ENCODE results near the gene ACO2.
"Not testable (repeated sequence)": the region's sequence is repeated elsewhere in the genome, so short reads cannot be mapped to it uniquely, and the experiment has no call there.

The ACO2 gene

GRCh38 chr22:41468381-41469217, at the start of gene ACO2, which contains the start of gene PHF5A:
TSS of gene ACO2 (plus strand) at chr22:41469117. CDS start at chr22:41469147, 30 bp downstream.
TSS of gene PHF5A (minus strand) at chr22:41468692. CDS start at chr22:41468653, 39 bp downstream.
- Histone ChIP-seq H3K4me3 (peak within 1 kb of the TSS; percentile 95), H3K4me1 (peaks cover 40% of the 10 kb centered on the region)

GRCh38 chr22:41425660-41426365, 43.1 kb upstream of the ACO2 start:
- peaks cover 26% of the 10 kb centered on the region; the same call in 1 of the 2 replicates for H4K20me1 ChIP-seq
- H3K9ac ChIP-seq = no peak overlapping the region
- H3K4me3 ChIP-seq = no peak overlapping the region
- no peak for TF ChIP-seq Cebpa-rat (IDR thresholded peaks at IDR 0.05)
- no peak overlapping the region for H3K27ac ChIP-seq
- no peaks in the 10 kb centered on the region for H3K27me3 ChIP-seq
- peaks cover 12% of the 10 kb centered on the region for H3K4me1 ChIP-seq
- no peak overlapping the region for H3K4me2 ChIP-seq
- peaks cover 54% of the 10 kb centered on the region for H3K36me3 ChIP-seq
- no peaks in the 10 kb centered on the region for H3K9me3 ChIP-seq

More at GRCh38 chr22:41468381-41469217, at the start of gene ACO2, which contains the start of gene PHF5A:
- Histone ChIP-seq H3K27me3 (no peaks in the 10 kb centered on the region), H3K27ac (peak within 1 kb of the TSS; percentile 98), H3K9me3 (no peaks in the 10 kb centered on the region), H3K9ac (peak within 1 kb of the TSS; percentile 94), H4K20me1 (peaks cover 10% of the 10 kb centered on the region; the same call in 1 of the 2 replicates), H3K4me2 (peak within 1 kb of the TSS; percentile 97), H3K36me3 (peaks cover 75% of the 10 kb centered on the region)
- TF ChIP-seq Cebpa-rat (IDR thresholded peaks at IDR 0.05) = no peak

GRCh38 chr22:41429232-41429950, 39.5 kb upstream of the ACO2 start:
- H3K9ac ChIP-seq = no peak overlapping the region
- H3K27ac ChIP-seq = no peak overlapping the region
- TF ChIP-seq Cebpa-rat (IDR thresholded peaks at IDR 0.05) = no peak
- H3K4me3 ChIP-seq = no peak overlapping the region
- H4K20me1 ChIP-seq = peaks cover 60% of the 10 kb centered on the region
- H3K27me3 ChIP-seq = no peaks in the 10 kb centered on the region
- no peaks in the 10 kb centered on the region for H3K9me3 ChIP-seq
- no peak overlapping the region for H3K4me2 ChIP-seq
- H3K36me3 ChIP-seq = peaks cover 72% of the 10 kb centered on the region
- H3K4me1 ChIP-seq = no peaks in the 10 kb centered on the region

- no peak overlapping the region for H3K4me3 ChIP-seq
- no peaks in the 10 kb centered on the region for H3K4me1 ChIP-seq
- H3K27me3 ChIP-seq = no peaks in the 10 kb centered on the region
- H3K27ac ChIP-seq = no peak overlapping the region
- peaks cover 72% of the 10 kb centered on the region for H3K36me3 ChIP-seq
- H3K4me2 ChIP-seq = no peak overlapping the region
- H3K9me3 ChIP-seq = no peaks in the 10 kb centered on the region
- H3K9ac ChIP-seq = no peak overlapping the region
- peaks cover 66% of the 10 kb centered on the region for H4K20me1 ChIP-seq
- no peak for TF ChIP-seq Cebpa-rat (IDR thresholded peaks at IDR 0.05)
Observed at GRCh38 chr22:41429951-41430332, 39.0 kb upstream of the ACO2 start.

GRCh38 chr22:41431656-41432055, 37.3 kb upstream of the ACO2 start:
- no peak overlapping the region for H3K4me2 ChIP-seq
- no peak overlapping the region for H3K27ac ChIP-seq
- H3K9me3 ChIP-seq = no peaks in the 10 kb centered on the region
- H3K27me3 ChIP-seq = no peaks in the 10 kb centered on the region
- peaks cover 81% of the 10 kb centered on the region for H3K36me3 ChIP-seq
- no peak overlapping the region for H3K9ac ChIP-seq
- peaks cover 80% of the 10 kb centered on the region for H4K20me1 ChIP-seq
- no peaks in the 10 kb centered on the region for H3K4me1 ChIP-seq
- no peak for TF ChIP-seq Cebpa-rat (IDR thresholded peaks at IDR 0.05)
- H3K4me3 ChIP-seq = no peak overlapping the region

- H3K36me3 ChIP-seq = peaks cover 86% of the 10 kb centered on the region
Observed at GRCh38 chr22:41433480-41433879, 35.4 kb upstream of the ACO2 start.

GRCh38 chr22:41434361-41435003, 34.4 kb upstream of the ACO2 start:
- H3K9ac ChIP-seq, H3K4me3 ChIP-seq, H3K4me2 ChIP-seq, H3K27ac ChIP-seq, H3K9me3 ChIP-seq, H3K27me3 ChIP-seq: not testable (repeated sequence)
- H3K4me1 ChIP-seq = peaks cover 15% of the 10 kb centered on the region
- H4K20me1 ChIP-seq = peaks cover 98% of the 10 kb centered on the region
- H3K36me3 ChIP-seq = peaks cover 89% of the 10 kb centered on the region

More at GRCh38 chr22:41433480-41433879, 35.4 kb upstream of the ACO2 start:
- not testable (repeated sequence) for H3K4me3 ChIP-seq, H3K27ac ChIP-seq, H3K27me3 ChIP-seq, H3K4me1 ChIP-seq, H3K4me2 ChIP-seq, H3K9ac ChIP-seq, H3K9me3 ChIP-seq
- peaks cover 94% of the 10 kb centered on the region for H4K20me1 ChIP-seq

GRCh38 chr22:41435560-41435959, 33.4 kb upstream of the ACO2 start:
- Histone ChIP-seq H3K4me3 (no peak overlapping the region), H3K4me1 (peaks cover 26% of the 10 kb centered on the region), H4K20me1 (peaks cover 98% of the 10 kb centered on the region), H3K36me3 (peaks cover 97% of the 10 kb centered on the region), H3K4me2 (no peak overlapping the region), H3K9me3 (no peaks in the 10 kb centered on the region), H3K9ac (no peak overlapping the region), H3K27ac (no peak overlapping the region), H3K27me3 (no peaks in the 10 kb centered on the region)
- TF ChIP-seq Cebpa-rat (IDR thresholded peaks at IDR 0.05) = no peak

Data from BLaER1 (cell line).